SIG-M5 treated with dmso at 0.1 percent for 504 hours (cell line): ENCODE measurements around the gene FIBIN.
A peak's percentile ranks its signal among the peaks of the same experiment; 100 is the strongest.

Source experiments
- DNase-seq: peaks from one replicate; lab custom pipeline; 2025; ENCODE audit not compliant: unreplicated experiment; lab: John Stamatoyannopoulos, UW

Gene FIBIN

DNA sequence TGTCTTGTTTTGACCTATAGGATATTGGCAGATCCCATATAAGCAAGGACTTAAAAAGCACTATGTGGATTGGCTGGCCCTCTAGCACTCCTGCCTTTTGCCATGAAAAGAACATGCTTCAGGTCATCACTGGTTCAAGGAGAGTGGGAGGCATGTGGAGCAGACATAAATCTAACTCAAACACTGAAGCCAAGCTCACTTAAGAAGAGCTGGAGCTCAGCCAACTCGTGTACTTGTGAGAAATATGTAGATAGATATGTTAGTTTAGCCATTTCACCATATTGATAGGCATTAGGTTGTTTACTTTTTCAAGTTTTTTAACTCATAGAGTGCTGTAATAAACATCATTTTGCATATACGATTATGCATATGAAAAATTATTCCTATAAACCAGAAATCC lies 26.8 kb downstream of the FIBIN start:
- DNase-seq, result no peak

GRCh38 chr11:27022659-27023251 lies 28.8 kb downstream of the FIBIN start:
- DNase-seq, result no peak

DNA sequence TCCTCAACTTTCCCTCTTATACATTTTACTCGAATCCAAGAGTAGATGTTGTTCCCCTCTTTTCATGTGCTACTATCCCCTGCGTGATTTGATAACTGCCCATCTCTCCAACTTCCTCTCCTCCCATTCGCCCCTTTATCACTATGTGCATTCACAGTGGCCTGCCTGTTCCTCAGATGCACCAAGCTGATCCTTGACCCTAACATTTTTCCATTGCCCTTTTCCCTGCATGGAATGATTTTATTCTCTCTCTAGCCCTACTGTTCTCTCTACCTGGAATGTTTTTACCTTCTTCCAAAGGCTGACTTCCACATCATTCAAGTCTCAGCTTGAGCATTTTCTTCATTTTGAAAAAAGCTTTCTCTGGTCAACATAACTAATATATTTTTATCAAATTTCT lies 31.0 kb downstream of the FIBIN start:
- DNase-seq, result no peak

DNA sequence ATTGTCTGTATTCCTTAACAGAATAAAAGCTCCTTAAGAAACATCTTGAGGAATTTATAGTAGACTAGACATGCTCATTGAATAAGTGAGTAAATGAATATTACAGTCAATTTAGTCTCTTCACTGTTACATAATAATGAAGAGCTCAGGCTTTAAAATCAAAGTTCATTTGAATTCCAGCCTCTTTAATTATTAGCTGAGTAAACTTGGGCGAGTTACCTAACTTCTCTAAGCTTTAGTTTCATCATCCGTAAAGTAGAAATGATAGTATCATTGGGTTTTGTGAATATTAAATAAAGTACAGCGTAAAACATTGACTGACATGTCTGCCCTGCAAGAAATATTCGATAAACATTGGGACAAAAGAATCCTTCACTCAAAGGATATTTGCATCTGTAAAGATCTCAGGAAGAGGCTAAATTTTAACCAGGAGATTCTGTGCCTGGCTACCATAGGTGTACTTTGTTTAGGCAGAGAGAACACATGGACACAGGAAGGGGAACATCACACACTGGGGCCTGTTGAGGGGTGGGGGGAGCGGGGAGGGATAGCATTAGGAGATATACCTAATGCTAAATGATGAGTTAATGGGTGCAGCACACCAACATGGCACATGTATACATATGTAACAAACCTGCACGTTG lies 31.5 kb downstream of the FIBIN start:
- no peak for DNase-seq

DNA sequence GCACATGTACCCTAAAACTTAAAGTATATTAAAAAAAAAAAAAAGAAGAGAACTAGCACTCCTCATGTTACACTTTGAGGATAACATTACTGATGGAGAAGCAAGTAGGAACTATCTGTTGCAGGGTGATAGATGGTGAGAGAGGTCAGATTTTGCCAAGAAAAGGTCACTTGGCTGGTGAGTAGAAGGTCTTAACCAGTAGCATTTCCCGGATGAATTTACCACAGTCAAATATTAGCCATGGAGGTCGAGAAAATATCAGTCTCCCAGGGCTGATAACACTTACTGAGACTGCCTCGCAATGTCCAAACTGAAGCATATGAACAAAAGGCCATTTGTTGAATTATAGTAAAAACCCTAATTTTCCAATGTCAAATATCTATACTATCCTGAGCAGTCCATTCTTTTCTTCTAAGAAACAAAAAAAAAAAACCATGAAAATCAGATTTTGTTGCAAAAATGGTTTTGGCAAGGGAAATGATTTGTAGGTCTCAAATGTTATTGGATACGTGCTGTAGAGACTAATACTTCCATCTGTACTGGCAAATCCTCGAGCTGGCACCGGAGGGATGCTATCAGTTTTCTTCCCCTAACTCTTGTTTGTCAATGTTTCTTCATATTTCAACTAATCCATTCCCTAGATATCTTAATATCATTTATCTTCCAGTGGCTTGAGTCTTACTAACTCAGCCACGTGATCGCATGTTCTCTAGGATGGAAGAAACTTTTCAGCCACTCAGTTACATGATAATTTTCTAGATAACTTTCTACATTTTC lies 32.2 kb downstream of the FIBIN start:
- no peak for DNase-seq

DNA sequence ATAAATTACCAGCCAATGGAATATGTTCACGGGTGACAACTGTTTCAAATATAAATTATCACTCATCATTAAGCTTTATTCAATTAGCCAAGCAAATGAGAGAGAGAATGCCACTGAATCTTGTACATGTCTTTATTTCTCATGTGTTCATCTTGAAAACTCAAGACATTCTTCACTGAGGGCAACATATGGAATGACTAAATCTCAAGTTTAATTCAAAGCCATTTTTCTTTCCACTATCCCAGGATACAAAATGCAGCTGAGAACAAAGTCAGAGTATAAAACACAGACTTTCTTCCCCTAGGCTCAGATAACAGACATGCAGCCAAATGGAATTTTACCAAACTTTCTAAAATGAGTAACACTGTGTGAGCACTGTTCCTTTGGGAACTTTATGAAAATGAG lies 34.7 kb downstream of the FIBIN start:
- DNase-seq, result no peak

- DNase-seq, result no peak
Observed at GRCh38 chr11:27029966-27030365, 36.1 kb downstream of the FIBIN start.

- DNase-seq, result no peak
Observed at GRCh38 chr11:27031754-27032153, 37.8 kb downstream of the FIBIN start.

GRCh38 chr11:27039873-27040272 lies 46.0 kb downstream of the FIBIN start:
- no peak for DNase-seq

GRCh38 chr11:27040302-27041115 lies 46.6 kb downstream of the FIBIN start, which contains the start of gene BBOX1:
BBOX1 (plus strand) TSS chr11:27040815; CDS start chr11:27055431, 14,616 bp downstream.
- DNase-seq, result peak; percentile 17

GRCh38 chr11:27041141-27041899 lies 47.4 kb downstream of the FIBIN start:
- no peak for DNase-seq
